Mesendoderm (in vitro differentiated cells): ENCODE measurements around the gene RAB32.

Source experiments
- DNase-seq: peaks from one replicate; pipeline ENCODE4 v3.0.0; 2013
- H2AK5ac ChIP-seq: 2 replicates; pipeline ENCODE4 v1.6.1; 2013; ENCODE audit warnings: low read length, inconsistent platforms
- H2BK120ac ChIP-seq: 2 replicates; pipeline ENCODE4 v1.6.1; 2013; ENCODE audit warnings: low read depth, mild to moderate bottlenecking, low read length, moderate library complexity, mixed read lengths
- H2BK15ac ChIP-seq: replicated peaks from 2 replicates; pipeline ENCODE4 v1.6.1; 2013; ENCODE audit warnings: low read depth, mild to moderate bottlenecking, moderate library complexity
- H2BK5ac ChIP-seq: 2 replicates; pipeline ENCODE4 v1.6.1; 2013; ENCODE audit warnings: low read length, inconsistent platforms
- H3K18ac ChIP-seq: 2 replicates; pipeline ENCODE4 v1.6.1; 2013; ENCODE audit warnings: mild to moderate bottlenecking, low read length, mixed read lengths
- H3K23ac ChIP-seq: one replicate; pipeline ENCODE4 v1.6.1; 2013; ENCODE audit warnings: low read length
- H3K27ac ChIP-seq: 2 replicates; pipeline ENCODE4 v1.5.1; 2013; ENCODE audit warnings: low read depth, mild to moderate bottlenecking, inconsistent platforms, low read length, moderate library complexity
- H3K27me3 ChIP-seq: 2 replicates; pipeline ENCODE4 v1.6.1; 2013; ENCODE audit warnings: low read length, control low read depth, mild to moderate bottlenecking, inconsistent platforms; ENCODE audit not compliant: insufficient read depth, poor library complexity
- H3K36me3 ChIP-seq: 2 replicates; pipeline ENCODE4 v1.6.1; 2013; ENCODE audit warnings: low read length, inconsistent platforms; ENCODE audit not compliant: control insufficient read depth, insufficient read depth
- H3K4ac ChIP-seq: one replicate; pipeline ENCODE4 v1.6.1; 2013; ENCODE audit warnings: low read depth, mild to moderate bottlenecking, low read length, moderate library complexity
- H3K4me1 ChIP-seq: 2 replicates; pipeline ENCODE4 v1.6.1; 2013; ENCODE audit warnings: low read depth, low read length, inconsistent platforms; ENCODE audit not compliant: control insufficient read depth
- H3K4me2 ChIP-seq: 2 replicates; pipeline ENCODE4 v1.6.1; 2013; ENCODE audit warnings: low read length
- H3K4me3 ChIP-seq: 2 replicates; pipeline ENCODE4 v1.5.1; 2013; ENCODE audit warnings: mild to moderate bottlenecking, low read length
- H3K56ac ChIP-seq: one replicate; pipeline ENCODE4 v1.6.1; 2013; ENCODE audit warnings: low read length
- H3K79me1 ChIP-seq: 2 replicates; pipeline ENCODE4 v1.6.1; 2013; ENCODE audit warnings: low read length, inconsistent platforms
- H3K79me2 ChIP-seq: 2 replicates; pipeline ENCODE4 v1.6.1; 2013; ENCODE audit warnings: mild to moderate bottlenecking, low read length; ENCODE audit not compliant: control insufficient read depth, insufficient read depth
- H3K9ac ChIP-seq: 2 replicates; pipeline ENCODE4 v1.6.1; 2013; ENCODE audit warnings: low read length, inconsistent platforms
- H4K5ac ChIP-seq: one replicate; pipeline ENCODE4 v1.6.1; 2013; ENCODE audit warnings: low read length
- H4K8ac ChIP-seq: one replicate; pipeline ENCODE4 v1.6.1; 2013; ENCODE audit warnings: low read depth, mild to moderate bottlenecking, control low read depth, low read length, moderate library complexity
- WGBS: extraction: QIAGEN DNeasy Blood & Tissue Kit; methylation state at CpG from one replicate; pipeline ENCODE4 v1.1.7; 2013; ENCODE audit warnings: low lambda C conversion rate, missing lambda C conversion rate; ENCODE audit not compliant: insufficient coverage; ENCODE audit errors: extremely low coverage; 5-methylcytosine and 5-hydroxymethylcytosine counted together

The RAB32 gene

GRCh38 chr6:146547889-146548288, 4.3 kb downstream of the RAB32 start:
- Histone ChIP-seq H3K18ac (no peak overlapping the region), H3K79me2 (peaks cover 13% of the 10 kb centered on the region), H4K5ac (no peak overlapping the region), H2BK15ac (no peak overlapping the region), H2AK5ac (no peak overlapping the region), H2BK5ac (no peak overlapping the region), H4K8ac (no peak overlapping the region), H3K4me1 (no peaks in the 10 kb centered on the region), H3K27ac (no peak overlapping the region), H3K4ac (no peak overlapping the region), H3K9ac (no peak overlapping the region), H3K4me2 (no peak overlapping the region), H3K56ac (no peak overlapping the region), H2BK120ac (no peak overlapping the region), H3K36me3 (no peaks in the 10 kb centered on the region), H3K23ac (no peak overlapping the region), H3K79me1 (peaks cover 2% of the 10 kb centered on the region), H3K4me3 (no peak overlapping the region), H3K27me3 (no peaks in the 10 kb centered on the region)
- no peak for DNase-seq
- WGBS = 100% methylated on average over 1 of the region's 2 CpGs

- Histone ChIP-seq H3K4me1 (no peaks in the 10 kb centered on the region), H3K56ac (no peak overlapping the region), H3K27me3 (no peaks in the 10 kb centered on the region), H3K79me2 (peaks cover 13% of the 10 kb centered on the region), H3K27ac (no peak overlapping the region), H2AK5ac (no peak overlapping the region), H4K5ac (no peak overlapping the region), H3K36me3 (no peaks in the 10 kb centered on the region), H2BK120ac (no peak overlapping the region), H3K18ac (no peak overlapping the region), H2BK5ac (no peak overlapping the region), H3K9ac (no peak overlapping the region), H3K4me2 (no peak overlapping the region), H3K23ac (no peak overlapping the region), H2BK15ac (no peak overlapping the region), H3K4ac (no peak overlapping the region), H3K79me1 (peaks cover 2% of the 10 kb centered on the region), H3K4me3 (no peak overlapping the region), H4K8ac (no peak overlapping the region)
- WGBS = no CpG with 5 or more reads among the region's 2 CpGs
- no peak for DNase-seq
Measured at GRCh38 chr6:146548898-146549374, 5.3 kb downstream of the RAB32 start.

GRCh38 chr6:146550911-146551310, 7.3 kb downstream of the RAB32 start:
- peaks cover 2% of the 10 kb centered on the region for H3K36me3 ChIP-seq
- H2AK5ac ChIP-seq = no peak overlapping the region
- no peak overlapping the region for H3K4me3 ChIP-seq
- H2BK5ac ChIP-seq = no peak overlapping the region
- H3K4ac ChIP-seq = no peak overlapping the region
- H3K4me2 ChIP-seq = no peak overlapping the region
- no peak overlapping the region for H3K56ac ChIP-seq
- no peak for DNase-seq
- H3K27ac ChIP-seq = no peak overlapping the region
- no peak overlapping the region for H3K23ac ChIP-seq
- no peak overlapping the region for H2BK120ac ChIP-seq
- WGBS = no CpG with 5 or more reads among the region's 6 CpGs
- H4K8ac ChIP-seq = no peak overlapping the region
- no peak overlapping the region for H2BK15ac ChIP-seq
- no peak overlapping the region for H3K18ac ChIP-seq
- no peak overlapping the region for H3K9ac ChIP-seq
- peaks cover 3% of the 10 kb centered on the region for H3K79me1 ChIP-seq
- H3K4me1 ChIP-seq = no peaks in the 10 kb centered on the region
- H4K5ac ChIP-seq = no peak overlapping the region
- H3K27me3 ChIP-seq = no peaks in the 10 kb centered on the region
- peaks cover 2% of the 10 kb centered on the region for H3K79me2 ChIP-seq

- Histone ChIP-seq H4K8ac (no peak overlapping the region), H2BK5ac (no peak overlapping the region), H3K79me2 (peaks cover 2% of the 10 kb centered on the region), H2AK5ac (no peak overlapping the region), H2BK15ac (no peak overlapping the region), H3K4me3 (no peak overlapping the region), H3K36me3 (peaks cover 2% of the 10 kb centered on the region), H3K4me1 (no peaks in the 10 kb centered on the region), H4K5ac (no peak overlapping the region), H3K79me1 (peaks cover 3% of the 10 kb centered on the region), H3K9ac (no peak overlapping the region), H3K18ac (no peak overlapping the region), H2BK120ac (no peak overlapping the region), H3K56ac (no peak overlapping the region), H3K23ac (no peak overlapping the region), H3K27me3 (no peaks in the 10 kb centered on the region), H3K4me2 (no peak overlapping the region), H3K27ac (no peak overlapping the region), H3K4ac (no peak overlapping the region)
- no CpG with 5 or more reads among the region's 7 CpGs for WGBS
- DNase-seq = no peak
Measured at GRCh38 chr6:146551545-146551944, 7.9 kb downstream of the RAB32 start.

- Histone ChIP-seq H3K9ac (no peak overlapping the region), H3K27ac (no peak overlapping the region), H2AK5ac (no peak overlapping the region), H2BK15ac (no peak overlapping the region), H3K4me2 (no peak overlapping the region), H3K27me3 (no peaks in the 10 kb centered on the region), H2BK5ac (no peak overlapping the region), H4K5ac (no peak overlapping the region), H3K23ac (no peak overlapping the region), H3K79me1 (peaks cover 2% of the 10 kb centered on the region), H3K4me3 (no peak overlapping the region), H3K36me3 (peaks cover 2% of the 10 kb centered on the region), H3K56ac (no peak overlapping the region), H3K4me1 (no peaks in the 10 kb centered on the region), H3K4ac (no peak overlapping the region), H3K79me2 (no peaks in the 10 kb centered on the region), H4K8ac (no peak overlapping the region), H2BK120ac (no peak overlapping the region), H3K18ac (no peak overlapping the region)
- no peak for DNase-seq
- WGBS = no CpG with 5 or more reads among the region's 7 CpGs
Measured at GRCh38 chr6:146553377-146554135, 9.9 kb downstream of the RAB32 start.

GRCh38 chr6:146560607-146561006, 17.0 kb downstream of the RAB32 start:
- Histone ChIP-seq H3K18ac (no peak overlapping the region), H2BK120ac (no peak overlapping the region), H2AK5ac (no peak overlapping the region), H3K4me3 (no peak overlapping the region), H3K79me2 (no peaks in the 10 kb centered on the region), H4K5ac (no peak overlapping the region), H3K27ac (no peak overlapping the region), H3K4ac (no peak overlapping the region), H3K27me3 (no peaks in the 10 kb centered on the region), H2BK15ac (no peak overlapping the region), H3K9ac (no peak overlapping the region), H3K56ac (no peak overlapping the region), H3K79me1 (no peaks in the 10 kb centered on the region), H3K4me1 (no peaks in the 10 kb centered on the region), H3K23ac (no peak overlapping the region), H3K4me2 (no peak overlapping the region), H2BK5ac (no peak overlapping the region), H4K8ac (no peak overlapping the region), H3K36me3 (no peaks in the 10 kb centered on the region)
- DNase-seq = no peak
- WGBS = no CpG with 5 or more reads among the region's 1 CpG
